AG04449 (cell line): Measurements from ENCODE around the gene HOXA5.

Experiments used
- CTCF ChIA-PET: fragments of 350-600 bp; formaldehyde crosslinking; extraction: SDS; loops from one replicate; lab custom pipeline; 2021; ENCODE audit warnings: antibody characterized with exemption; lab: Yijun Ruan, JAX
- POLR2A ChIA-PET: fragments of 400-600, 350-600 bp; formaldehyde crosslinking; extraction: SDS; loops from one replicate; lab custom pipeline; 2020; ENCODE audit warnings: antibody characterized with exemption, inconsistent platforms; lab: Yijun Ruan, JAX
- DNase-seq: peaks from one replicate; pipeline ENCODE4 v3.0.0-alpha.2; 2010; ENCODE audit warnings: low read depth, low spot score
- H3K4me3 ChIP-seq: 2 replicates; pipeline ENCODE4 v1.5.1; 2011; ENCODE audit warnings: low read depth, mild to moderate bottlenecking, control low read depth, low read length
- TF ChIP-seq, protein P1 (sequence below): IDR thresholded peaks from one replicate; pipeline ENCODE4 v1.5.1; 2011; ENCODE audit warnings: mild to moderate bottlenecking, moderate library complexity, low read length, control low read depth, inconsistent platforms; ENCODE audit not compliant: insufficient read depth; ENCODE audit errors: missing control alignments

The HOXA5 gene

DNA sequence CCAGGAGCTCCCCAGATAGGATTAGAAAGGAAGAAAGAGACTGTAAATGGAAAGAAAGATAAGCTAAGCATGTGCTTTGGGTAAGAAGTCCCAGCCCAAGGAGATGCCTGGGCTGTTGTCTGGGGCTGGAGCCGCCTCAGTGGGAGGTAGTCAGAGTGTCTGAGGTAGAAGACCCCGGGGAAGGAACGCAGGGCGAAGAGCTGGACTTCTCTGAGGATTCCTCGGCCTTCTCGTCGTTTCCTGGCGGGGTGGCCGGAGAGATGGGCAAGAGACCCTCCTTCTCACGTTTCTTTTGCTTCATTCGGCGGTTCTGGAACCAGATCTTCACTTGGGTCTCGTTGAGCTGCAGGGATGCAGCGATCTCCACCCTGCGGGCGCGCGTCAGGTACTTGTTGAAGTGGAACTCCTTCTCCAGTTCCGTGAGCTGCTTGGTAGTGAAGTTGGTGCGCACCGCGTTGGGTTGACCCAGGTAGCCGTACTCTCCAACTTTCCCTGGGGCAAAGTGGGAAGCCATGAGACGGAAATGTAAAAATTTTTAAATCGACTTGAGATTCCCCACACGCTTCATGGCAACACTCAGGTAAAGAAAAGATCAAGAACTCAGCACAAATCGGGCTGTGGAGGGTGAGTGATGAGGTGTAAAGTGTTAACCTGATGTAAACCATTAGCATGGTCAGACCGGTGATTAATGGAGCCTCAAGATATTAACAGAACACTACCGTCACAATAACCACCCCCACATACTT is 49.0 kb downstream of the HOXA5 start:
- CTCF ChIA-PET, result interaction anchor here (1.5 kb wide), 2 partner anchors 9 to 11 kb away, joined by 4 to 5 read pairs; no protein-coding TSS in a partner anchor
- POLR2A ChIA-PET, result no interaction called here
- H3K4me3 ChIP-seq, result no peak overlapping the region; the same call in 1 of the 2 replicates
- TF ChIP-seq, protein P1, sequence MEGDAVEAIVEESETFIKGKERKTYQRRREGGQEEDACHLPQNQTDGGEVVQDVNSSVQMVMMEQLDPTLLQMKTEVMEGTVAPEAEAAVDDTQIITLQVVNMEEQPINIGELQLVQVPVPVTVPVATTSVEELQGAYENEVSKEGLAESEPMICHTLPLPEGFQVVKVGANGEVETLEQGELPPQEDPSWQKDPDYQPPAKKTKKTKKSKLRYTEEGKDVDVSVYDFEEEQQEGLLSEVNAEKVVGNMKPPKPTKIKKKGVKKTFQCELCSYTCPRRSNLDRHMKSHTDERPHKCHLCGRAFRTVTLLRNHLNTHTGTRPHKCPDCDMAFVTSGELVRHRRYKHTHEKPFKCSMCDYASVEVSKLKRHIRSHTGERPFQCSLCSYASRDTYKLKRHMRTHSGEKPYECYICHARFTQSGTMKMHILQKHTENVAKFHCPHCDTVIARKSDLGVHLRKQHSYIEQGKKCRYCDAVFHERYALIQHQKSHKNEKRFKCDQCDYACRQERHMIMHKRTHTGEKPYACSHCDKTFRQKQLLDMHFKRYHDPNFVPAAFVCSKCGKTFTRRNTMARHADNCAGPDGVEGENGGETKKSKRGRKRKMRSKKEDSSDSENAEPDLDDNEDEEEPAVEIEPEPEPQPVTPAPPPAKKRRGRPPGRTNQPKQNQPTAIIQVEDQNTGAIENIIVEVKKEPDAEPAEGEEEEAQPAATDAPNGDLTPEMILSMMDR, result no peak
- no peak for DNase-seq

- POLR2A ChIA-PET, result no interaction called here
- no peak for DNase-seq
- CTCF ChIA-PET, result interaction anchor here (1.5 kb wide), 2 partner anchors 8 to 12 kb away, joined by 4 to 5 read pairs; no protein-coding TSS in a partner anchor
Measured at GRCh38 chr7:27093184-27093895, 50.1 kb downstream of the HOXA5 start.

DNA sequence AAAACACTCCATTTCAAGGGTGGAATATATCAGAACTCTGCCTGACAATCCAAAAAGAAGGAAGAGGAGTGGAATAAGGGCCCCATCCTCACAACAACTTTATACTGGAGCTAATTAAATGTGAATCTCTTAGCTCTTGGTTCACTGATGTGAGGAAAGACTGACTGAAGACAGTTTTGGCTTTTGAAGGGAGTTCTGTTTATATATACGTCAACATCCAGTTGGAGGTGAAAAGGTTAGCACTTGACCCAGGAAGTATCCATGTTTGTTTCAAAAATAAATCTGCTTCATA is 50.7 kb downstream of the HOXA5 start:
- DNase-seq, result no peak
- no peak overlapping the region for H3K4me3 ChIP-seq
- ChIA-PET CTCF (no interaction called here), POLR2A (no interaction called here)
- TF ChIP-seq, protein P1, result no peak

More at GRCh38 chr7:27093184-27093895, 50.1 kb downstream of the HOXA5 start:
- TF ChIP-seq, protein P1, result no peak
- H3K4me3 ChIP-seq, result no peak overlapping the region

GRCh38 chr7:27091941-27092818 is 51.3 kb downstream of the HOXA5 start:
- POLR2A ChIA-PET, result no interaction called here
- DNase-seq, result no peak
- H3K4me3 ChIP-seq, result no peak overlapping the region
- TF ChIP-seq, protein P1, result no peak
- CTCF ChIA-PET, result no interaction called here

- DNase-seq, result no peak
- TF ChIP-seq, protein P1, result no peak
- ChIA-PET POLR2A (no interaction called here), CTCF (no interaction called here)
- no peak overlapping the region for H3K4me3 ChIP-seq
Measured at GRCh38 chr7:27091105-27091504, 52.4 kb downstream of the HOXA5 start.
